Hepatocyte (in vitro differentiated cells): ENCODE measurements around the gene RUNX3. TPM values are rescaled to one million over a fixed set of nuclear protein-coding genes. Genes with fewer than 3 reads are reported as not detected.

Experiments
- DNase-seq: peaks from one replicate; pipeline ENCODE4 v3.0.0-alpha.2; 2016; ENCODE audit warnings: low spot score
- H2AFZ ChIP-seq: fragments of 200-600 bp; sonication (generic); 2 replicates; pipeline ENCODE4 v1.6.0; 2016; ENCODE audit warnings: antibody characterized with exemption, mild to moderate bottlenecking
- H3K27ac ChIP-seq: fragments of 200-600 bp; sonication (generic); 2 replicates; pipeline ENCODE4 v1.5.1; 2016; ENCODE audit warnings: mild to moderate bottlenecking
- H3K27me3 ChIP-seq: fragments of 200-600 bp; sonication (generic); 2 replicates; pipeline ENCODE4 v1.6.1; 2016
- H3K36me3 ChIP-seq: fragments of 200-600 bp; sonication (generic); replicated peaks from 2 replicates; pipeline ENCODE4 v1.5.1; 2016; ENCODE audit warnings: low read depth; ENCODE audit not compliant: insufficient read depth
- H3K4me1 ChIP-seq: fragments of 200-600 bp; sonication (generic); 2 replicates; pipeline ENCODE4 v1.5.1; 2016; ENCODE audit warnings: mild to moderate bottlenecking, moderate library complexity; ENCODE audit not compliant: insufficient read depth
- H3K4me2 ChIP-seq: fragments of 200-600 bp; sonication (generic); 2 replicates; pipeline ENCODE4 v1.6.0; 2016
- H3K4me3 ChIP-seq: fragments of 200-600 bp; sonication (generic); 2 replicates; pipeline ENCODE4 v1.5.1; 2016; ENCODE audit warnings: mild to moderate bottlenecking
- H3K79me2 ChIP-seq: fragments of 200-600 bp; sonication (generic); 2 replicates; pipeline ENCODE4 v1.6.0; 2017; ENCODE audit warnings: mild to moderate bottlenecking
- H3K9me2 ChIP-seq: fragments of 200-600 bp; sonication (generic); replicated peaks from 2 replicates; pipeline ENCODE4 v1.6.0; 2017; ENCODE audit warnings: mild to moderate bottlenecking; ENCODE audit not compliant: insufficient read depth
- H3K9me3 ChIP-seq: fragments of 200-600 bp; sonication (generic); 2 replicates; pipeline ENCODE4 v1.5.1; 2016; ENCODE audit warnings: low read depth, mild to moderate bottlenecking
- H4K20me1 ChIP-seq: fragments of 200-600 bp; sonication (generic); 2 replicates; pipeline ENCODE4 v1.6.0; 2016; ENCODE audit warnings: mild to moderate bottlenecking; ENCODE audit not compliant: insufficient read depth, poor library complexity, severe bottlenecking
- EZH2 ChIP-seq: fragments of 200-600 bp; sonication (generic); IDR thresholded peaks from 2 replicates; pipeline ENCODE4 v1.6.1; 2016; ENCODE audit warnings: antibody characterized with exemption, mild to moderate bottlenecking, borderline replicate concordance
- EZH2phosphoT487 ChIP-seq: fragments of 200-600 bp; sonication (generic); IDR thresholded peaks from one replicate; pipeline ENCODE4 v1.6.1; 2018; ENCODE audit warnings: antibody characterized with exemption, mild to moderate bottlenecking, low read depth, moderate library complexity; ENCODE audit not compliant: unreplicated experiment, severe bottlenecking
- WGBS: methylation state at CpG from one replicate; pipeline ENCODE4 v1.1.6; 2016; ENCODE audit warnings: low lambda C conversion rate; ENCODE audit errors: missing lambda C conversion rate; 5-methylcytosine and 5-hydroxymethylcytosine counted together
- polyA plus RNA-seq: library from polyadenylated mRNA; unstranded; fragments of >200 nt; fragmentation: Nextera tagmentation; extraction: Ambion mirVana; gene quantifications from 2 replicates; pipeline ENCODE4 v1.2.1, GENCODE V29; 2016
- total RNA-seq: library from RNA; depleted of rRNA; stranded (reverse); fragments of >200 nt; gene quantifications from 2 replicates; pipeline ENCODE4 v1.2.3, GENCODE V29; 2014
- TF ChIP-seq, protein P1 (sequence below): fragments of 200-600 bp; sonication (generic); IDR thresholded peaks from 2 replicates; pipeline ENCODE4 v1.5.1; 2016; ENCODE audit warnings: antibody characterized with exemption, mild to moderate bottlenecking; ENCODE audit not compliant: poor library complexity

RUNX3 gene
- total and polyA plus RNA-seq, 2 experiments from 2014 or later, result 0.13 to 0.16 TPM

DNA sequence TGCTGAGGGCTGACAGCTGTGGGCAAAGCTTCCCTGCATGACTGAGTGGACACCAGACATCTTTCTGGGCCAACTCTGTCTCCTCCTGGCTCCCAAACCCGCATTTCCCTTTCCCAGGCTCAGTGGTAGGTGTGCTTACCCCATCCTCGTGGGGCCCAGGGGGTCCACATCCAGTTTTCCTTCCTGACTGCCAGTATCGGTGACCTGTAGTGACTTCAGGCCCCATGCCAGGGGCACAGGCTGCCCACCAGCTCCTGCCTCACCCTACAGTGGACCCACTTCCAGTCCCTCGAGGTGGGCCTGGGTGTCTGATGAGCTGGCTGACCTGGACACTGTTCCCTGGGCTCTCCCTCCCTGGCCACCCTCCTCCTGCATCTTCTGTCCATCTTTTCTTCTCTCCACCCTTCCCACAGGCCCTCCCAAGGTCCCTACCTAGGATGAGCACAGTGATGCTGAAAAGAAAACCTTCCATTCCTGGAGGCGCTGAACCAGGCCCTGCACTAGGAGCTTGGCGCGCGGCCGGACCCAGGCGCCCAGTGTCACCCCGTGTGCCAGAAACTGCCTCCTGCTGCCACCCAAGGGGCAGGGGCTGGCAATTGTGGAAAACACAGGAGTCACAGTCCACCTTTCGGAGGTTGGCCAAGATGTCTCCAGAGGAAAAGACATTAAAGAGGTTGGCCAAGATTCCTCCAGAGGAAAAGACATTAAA, 67.1 kb downstream of the RUNX3 start:
- no peaks in the 10 kb centered on the region for H3K36me3 ChIP-seq
- H4K20me1 ChIP-seq, result no peaks in the 10 kb centered on the region
- H2AFZ ChIP-seq, result no peak overlapping the region
- TF ChIP-seq EZH2phosphoT487, result no peak
- TF ChIP-seq, protein P1, sequence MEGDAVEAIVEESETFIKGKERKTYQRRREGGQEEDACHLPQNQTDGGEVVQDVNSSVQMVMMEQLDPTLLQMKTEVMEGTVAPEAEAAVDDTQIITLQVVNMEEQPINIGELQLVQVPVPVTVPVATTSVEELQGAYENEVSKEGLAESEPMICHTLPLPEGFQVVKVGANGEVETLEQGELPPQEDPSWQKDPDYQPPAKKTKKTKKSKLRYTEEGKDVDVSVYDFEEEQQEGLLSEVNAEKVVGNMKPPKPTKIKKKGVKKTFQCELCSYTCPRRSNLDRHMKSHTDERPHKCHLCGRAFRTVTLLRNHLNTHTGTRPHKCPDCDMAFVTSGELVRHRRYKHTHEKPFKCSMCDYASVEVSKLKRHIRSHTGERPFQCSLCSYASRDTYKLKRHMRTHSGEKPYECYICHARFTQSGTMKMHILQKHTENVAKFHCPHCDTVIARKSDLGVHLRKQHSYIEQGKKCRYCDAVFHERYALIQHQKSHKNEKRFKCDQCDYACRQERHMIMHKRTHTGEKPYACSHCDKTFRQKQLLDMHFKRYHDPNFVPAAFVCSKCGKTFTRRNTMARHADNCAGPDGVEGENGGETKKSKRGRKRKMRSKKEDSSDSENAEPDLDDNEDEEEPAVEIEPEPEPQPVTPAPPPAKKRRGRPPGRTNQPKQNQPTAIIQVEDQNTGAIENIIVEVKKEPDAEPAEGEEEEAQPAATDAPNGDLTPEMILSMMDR, result no peak
- no peak for TF ChIP-seq EZH2
- DNase-seq, result no peak
- no peaks in the 10 kb centered on the region for H3K9me3 ChIP-seq
- 95% methylated on average over 12 of the region's 12 CpGs for WGBS
- H3K4me3 ChIP-seq, result no peak overlapping the region
- H3K79me2 ChIP-seq, result no peaks in the 10 kb centered on the region
- no peaks in the 10 kb centered on the region for H3K9me2 ChIP-seq
- peaks cover 26% of the 10 kb centered on the region for H3K4me1 ChIP-seq
- no peaks in the 10 kb centered on the region for H3K27me3 ChIP-seq
- H3K4me2 ChIP-seq, result peak overlapping the region; percentile 31
- peak overlapping the region; percentile 35 for H3K27ac ChIP-seq

DNA sequence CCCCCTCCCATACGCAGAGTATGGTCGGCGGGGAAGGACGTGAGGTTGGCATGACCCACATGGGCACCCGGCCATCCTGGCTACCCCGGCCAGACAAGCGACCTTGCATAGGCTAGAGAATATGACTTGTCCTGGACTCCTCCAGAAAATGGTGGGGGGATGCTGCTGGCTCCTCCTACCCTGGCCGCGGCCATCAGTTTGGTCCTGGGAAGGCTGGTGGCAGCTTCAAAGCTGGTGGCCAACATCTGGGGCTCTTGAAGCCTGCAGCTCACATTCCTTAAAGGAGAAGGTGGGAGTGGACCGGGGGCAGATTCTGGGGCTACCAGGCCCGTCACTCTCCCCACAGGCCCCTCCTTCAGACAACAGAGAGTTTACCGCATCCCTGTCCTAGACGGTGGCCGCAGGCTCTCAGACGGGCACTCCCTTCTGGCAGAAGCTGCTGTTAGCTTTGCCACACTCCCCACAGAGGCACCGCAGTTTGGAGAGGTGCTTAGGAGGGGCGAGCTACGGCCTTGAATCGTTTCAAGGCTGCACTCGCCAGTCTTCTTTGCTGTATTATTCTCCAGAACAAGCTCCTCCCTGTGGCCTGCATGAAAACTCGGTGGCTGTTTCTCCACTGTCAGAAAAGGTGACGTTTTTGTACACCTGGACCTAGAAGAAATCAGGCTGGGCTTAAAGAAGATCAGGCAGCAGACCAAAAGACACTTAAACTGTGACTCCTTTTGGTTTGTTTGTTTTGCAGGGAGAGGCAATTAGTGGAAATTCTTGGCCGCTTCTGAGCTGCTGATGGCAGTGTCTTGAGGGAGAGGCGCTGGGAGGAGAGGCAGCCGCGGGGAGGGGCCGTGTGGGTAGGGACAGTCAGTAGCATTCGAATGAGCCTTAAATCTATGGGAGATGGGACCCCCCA, 68.0 kb downstream of the RUNX3 start:
- H3K79me2 ChIP-seq, result no peaks in the 10 kb centered on the region
- H3K9me2 ChIP-seq, result no peaks in the 10 kb centered on the region
- no peaks in the 10 kb centered on the region for H3K9me3 ChIP-seq
- H3K4me1 ChIP-seq, result peaks cover 26% of the 10 kb centered on the region
- TF ChIP-seq, protein P1, result peak; percentile 30
- TF ChIP-seq EZH2, result no peak
- H3K4me3 ChIP-seq, result no peak overlapping the region
- peak; percentile 55 for DNase-seq
- H3K27me3 ChIP-seq, result no peaks in the 10 kb centered on the region
- H3K36me3 ChIP-seq, result no peaks in the 10 kb centered on the region
- no peaks in the 10 kb centered on the region for H4K20me1 ChIP-seq
- peak overlapping the region; percentile 35 for H3K27ac ChIP-seq
- WGBS, result 60% methylated on average over 28 of the region's 28 CpGs
- H3K4me2 ChIP-seq, result peak overlapping the region; percentile 31
- no peak overlapping the region for H2AFZ ChIP-seq

DNA sequence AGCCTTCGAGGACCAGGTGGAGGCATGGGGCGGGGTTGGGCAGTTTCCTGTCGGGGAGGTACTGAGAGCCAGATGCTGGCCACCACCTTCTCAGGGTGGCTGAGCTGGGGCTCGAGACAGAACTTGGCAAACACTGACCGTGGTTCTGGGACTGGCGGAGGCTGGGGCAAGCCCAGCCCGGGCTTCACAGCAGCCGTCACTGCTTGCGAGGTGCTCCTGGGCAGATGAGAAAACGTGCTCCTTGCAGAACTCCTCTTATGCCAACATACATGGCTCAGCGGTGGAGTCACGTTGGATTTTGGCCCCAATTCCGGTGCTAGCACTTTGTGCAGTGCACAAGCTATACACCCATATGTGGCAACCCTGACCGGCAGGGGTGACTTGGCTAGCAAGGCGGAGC, 69.2 kb downstream of the RUNX3 start:
- DNase-seq, result no peak
- Histone ChIP-seq H4K20me1 (no peaks in the 10 kb centered on the region), H3K4me3 (no peak overlapping the region), H3K27ac (no peak overlapping the region), H3K9me2 (no peaks in the 10 kb centered on the region), H3K27me3 (no peaks in the 10 kb centered on the region), H3K4me2 (no peak overlapping the region), H3K9me3 (no peaks in the 10 kb centered on the region), H3K36me3 (no peaks in the 10 kb centered on the region), H3K4me1 (peaks cover 26% of the 10 kb centered on the region), H3K79me2 (no peaks in the 10 kb centered on the region), H2AFZ (no peak overlapping the region)
- TF ChIP-seq, protein P1, result no peak
- no peak for TF ChIP-seq EZH2
- TF ChIP-seq EZH2phosphoT487, result no peak
- 87% methylated on average over 15 of the region's 15 CpGs for WGBS
